Lung (tissue), 12 donors: ENCODE measurements around the gene SLC35A5. TPM values are rescaled to one million over a fixed set of nuclear protein-coding genes. Genes with fewer than 3 reads are reported as not detected.

Experiments
- ATAC-seq: fragments of 200-7000 bp; cut with Tn5 transposase; one replicate; pipeline ENCODE4 v1.9.1; 2020; ENCODE audit warnings: moderate number of reproducible peaks; ENCODE audit not compliant: insufficient read depth, low FRiP score
- DNase-seq, 3 donors: peaks; one replicate each; pipeline ENCODE4 v3.0.0-alpha.2; 2013 to 2017
- H3K27ac ChIP-seq, 2 donors: one replicate each; pipeline ENCODE4 v1.5.1; 2013; ENCODE audit warnings: mild to moderate bottlenecking in 2 of 2, moderate library complexity in 2 of 2, control low read depth in 1 of 2, inconsistent platforms in 1 of 2, low read depth in 1 of 2, low read length in 1 of 2
- H3K27me3 ChIP-seq, 3 donors: one replicate each; pipeline ENCODE4 v1.5.1; 2013; ENCODE audit warnings: low read length in 2 of 3; ENCODE audit not compliant: control insufficient read depth in 3 of 3, insufficient read depth in 3 of 3
- H3K36me3 ChIP-seq, 4 donors: one replicate each; pipeline ENCODE4 v1.5.1; 2013; ENCODE audit warnings: low read length in 4 of 4, mild to moderate bottlenecking in 1 of 4, moderate library complexity in 1 of 4; ENCODE audit not compliant: control insufficient read depth in 4 of 4, insufficient read depth in 4 of 4
- H3K4me1 ChIP-seq, 5 donors: one replicate each; pipeline ENCODE4 v1.5.1; 2013; ENCODE audit warnings: low read length in 5 of 5, mild to moderate bottlenecking in 2 of 5, moderate library complexity in 1 of 5; ENCODE audit not compliant: control insufficient read depth in 5 of 5, insufficient read depth in 5 of 5
- H3K4me3 ChIP-seq: one replicate; pipeline ENCODE4 v1.5.1; 2013; ENCODE audit warnings: mild to moderate bottlenecking, control low read depth, moderate library complexity
- H3K9ac ChIP-seq, 2 donors: one replicate each; pipeline ENCODE4 v1.5.1; 2013; ENCODE audit warnings: low read length in 2 of 2, control low read depth in 1 of 2; ENCODE audit not compliant: insufficient read depth in 1 of 2
- H3K9me3 ChIP-seq, 4 donors: one replicate each; pipeline ENCODE4 v1.5.1; 2013; ENCODE audit warnings: low read length in 3 of 4, mild to moderate bottlenecking in 1 of 4, moderate library complexity in 1 of 4; ENCODE audit not compliant: control insufficient read depth in 4 of 4, insufficient read depth in 3 of 4
- CTCF ChIP-seq: IDR thresholded peaks from 2 replicates; pipeline ENCODE4 v1.5.1; 2012; ENCODE audit warnings: mild to moderate bottlenecking; ENCODE audit errors: control extremely low read depth, extremely low read depth
- WGBS, 2 donors: extraction: QIAGEN DNeasy Blood & Tissue Kit; methylation state at CpG; one replicate each; pipeline ENCODE4 v1.1.7; 2013; 5-methylcytosine and 5-hydroxymethylcytosine counted together
- polyA plus RNA-seq, 2 donors: library from polyadenylated mRNA; stranded (reverse); fragments of 200-250 nt; gene quantifications; one replicate each; pipeline ENCODE4 v1.2.1, GENCODE V29; 2013
- total RNA-seq, 2 donors: library from RNA; depleted of rRNA in 1 of 2; stranded (reverse); fragments of >200 nt in 1 of 2; gene quantifications; one replicate each; pipeline ENCODE4 v1.2.1, GENCODE V29; 2014 to 2021
- donor health status: control.
- donor health status: control.
- donor health status: Bipolar disorder and iron deficiency.
- donor health status: healthy.
- donor health status: DM: yes; HTN: yes; CAD: no.

The SLC35A5 gene
- total and polyA plus RNA-seq, 4 donors = 11.1 to 63.3 (median 25.1) TPM

GRCh38 chr3:112611752-112612515 is 50.1 kb downstream of the SLC35A5 start:
- DNase-seq (no peak), ATAC-seq (no peak)
- Histone ChIP-seq H3K4me1 (no peaks in the 10 kb centered on the region), H3K9ac (no peak overlapping the region), H3K27ac (no peak overlapping the region), H3K9me3 (no peaks in the 10 kb centered on the region), H3K4me3 (no peak overlapping the region), H3K27me3 (no peaks in the 10 kb centered on the region), H3K36me3 (peaks cover 0 to 19% (median 7%) of the 10 kb centered on the region in 4 donors)
- 66 to 75% methylated on average over 5 of the region's 5 CpGs for WGBS, 2 donors
- TF ChIP-seq CTCF = no peak

GRCh38 chr3:112615989-112616731 is 54.3 kb downstream of the SLC35A5 start:
- Histone ChIP-seq H3K4me1 (no peaks in the 10 kb centered on the region), H3K9me3 (peaks cover 0 to 2% (median 0%) of the 10 kb centered on the region in 4 donors), H3K27me3 (no peaks in the 10 kb centered on the region), H3K9ac (no peak overlapping the region), H3K4me3 (no peak overlapping the region), H3K27ac (no peak overlapping the region), H3K36me3 (peaks cover 0 to 22% (median 10%) of the 10 kb centered on the region in 4 donors)
- no peak for DNase-seq
- WGBS, 2 donors = 75 to 87% methylated on average over 7 of the region's 7 CpGs
- no peak for ATAC-seq
- TF ChIP-seq CTCF = no peak

- Histone ChIP-seq H3K27me3 (no peaks in the 10 kb centered on the region), H3K4me1 (no peaks in the 10 kb centered on the region), H3K9ac (no peak overlapping the region), H3K4me3 (no peak overlapping the region), H3K27ac (no peak overlapping the region), H3K9me3 (peaks cover 0 to 3% (median 0%) of the 10 kb centered on the region in 4 donors), H3K36me3 (peaks cover 0 to 23% (median 10%) of the 10 kb centered on the region in 4 donors)
- DNase-seq = no peak
- TF ChIP-seq CTCF = no peak
- ATAC-seq = no peak
- 96 to 97% methylated on average over 2 of the region's 2 CpGs for WGBS, 2 donors
Observed at GRCh38 chr3:112617285-112617684, 55.4 kb downstream of the SLC35A5 start.
